ENCODE data around the gene CHRNG.
"Not testable (repeated sequence)": the region's sequence is repeated elsewhere in the genome, so short reads cannot be mapped to it uniquely, and the experiment has no call there.

CHRNG gene

GRCh38 chr2:232563580-232563979 is 24.1 kb downstream of the CHRNG start:
- Histone ChIP-seq H3K36me3 (ENCODE audit: control insufficient read depth, insufficient read depth, low read length) (peaks cover 9% of the 10 kb centered on the region), H3K27me3 (ENCODE audit: control insufficient read depth, insufficient read depth, low read length) (no peaks in the 10 kb centered on the region), H3K4me1 (ENCODE audit: control insufficient read depth, insufficient read depth, low read length) (peaks cover 4% of the 10 kb centered on the region), H3K9me3 (ENCODE audit: control insufficient read depth, low read length) (no peaks in the 10 kb centered on the region), H3K9ac (ENCODE audit: low read length) (no peak overlapping the region), H3K4me3 (ENCODE audit: low read length) (no peak overlapping the region)

- Histone ChIP-seq H3K4me3 (ENCODE audit: low read length) (no peak overlapping the region), H3K9ac (ENCODE audit: low read length) (no peak overlapping the region), H3K9me3 (ENCODE audit: control insufficient read depth, low read length) (no peaks in the 10 kb centered on the region), H3K36me3 (ENCODE audit: control insufficient read depth, insufficient read depth, low read length) (peaks cover 9% of the 10 kb centered on the region), H3K27me3 (ENCODE audit: control insufficient read depth, insufficient read depth, low read length) (no peaks in the 10 kb centered on the region), H3K4me1 (ENCODE audit: control insufficient read depth, insufficient read depth, low read length) (peaks cover 4% of the 10 kb centered on the region)
These were observed 28.2 kb downstream of the CHRNG start for GRCh38 chr2:232567721-232568120.

- Histone ChIP-seq H3K27me3 (ENCODE audit: control insufficient read depth, insufficient read depth, low read length) (no peaks in the 10 kb centered on the region), H3K4me1 (ENCODE audit: control insufficient read depth, insufficient read depth, low read length) (peaks cover 4% of the 10 kb centered on the region), H3K9ac (ENCODE audit: low read length) (no peak overlapping the region), H3K9me3 (ENCODE audit: control insufficient read depth, low read length) (no peaks in the 10 kb centered on the region), H3K4me3 (ENCODE audit: low read length) (no peak overlapping the region), H3K36me3 (ENCODE audit: control insufficient read depth, insufficient read depth, low read length) (peaks cover 9% of the 10 kb centered on the region)
These were observed 28.7 kb downstream of the CHRNG start for GRCh38 chr2:232568161-232568560.

- Histone ChIP-seq H3K36me3 (ENCODE audit: control insufficient read depth, insufficient read depth, low read length) (peaks cover 14% of the 10 kb centered on the region), H3K27me3 (ENCODE audit: control insufficient read depth, insufficient read depth, low read length) (no peaks in the 10 kb centered on the region), H3K9me3 (ENCODE audit: control insufficient read depth, low read length) (no peaks in the 10 kb centered on the region), H3K4me3 (ENCODE audit: low read length) (no peak overlapping the region), H3K9ac (ENCODE audit: low read length) (no peak overlapping the region), H3K4me1 (ENCODE audit: control insufficient read depth, insufficient read depth, low read length) (peaks cover 4% of the 10 kb centered on the region)
These were observed 30.0 kb downstream of the CHRNG start for GRCh38 chr2:232569541-232569940.

- not testable (repeated sequence) for H3K27me3 ChIP-seq (ENCODE audit: control insufficient read depth, insufficient read depth, low read length); H3K4me1 ChIP-seq (ENCODE audit: control insufficient read depth, insufficient read depth, low read length); H3K4me3 ChIP-seq (ENCODE audit: low read length); H3K9me3 ChIP-seq (ENCODE audit: control insufficient read depth, low read length); H3K9ac ChIP-seq (ENCODE audit: low read length)
- peaks cover 11% of the 10 kb centered on the region for H3K36me3 ChIP-seq (ENCODE audit: control insufficient read depth, insufficient read depth, low read length)
These were observed 31.0 kb downstream of the CHRNG start for GRCh38 chr2:232570481-232570880.

- H3K9ac ChIP-seq (ENCODE audit: low read length) = no peak overlapping the region
These were observed 31.6 kb downstream of the CHRNG start for GRCh38 chr2:232571026-232571474.

GRCh38 chr2:232573042-232573441 is 33.5 kb downstream of the CHRNG start:
- H3K36me3 ChIP-seq (ENCODE audit: control insufficient read depth, insufficient read depth, low read length) = peaks cover 5% of the 10 kb centered on the region
- no peak overlapping the region for H3K9ac ChIP-seq (ENCODE audit: low read length)
- H3K4me3 ChIP-seq (ENCODE audit: low read length) = no peak overlapping the region
- no peaks in the 10 kb centered on the region for H3K27me3 ChIP-seq (ENCODE audit: control insufficient read depth, insufficient read depth, low read length)
- no peaks in the 10 kb centered on the region for H3K9me3 ChIP-seq (ENCODE audit: control insufficient read depth, low read length)
- H3K4me1 ChIP-seq (ENCODE audit: control insufficient read depth, insufficient read depth, low read length) = peaks cover 4% of the 10 kb centered on the region

More at GRCh38 chr2:232571026-232571474, 31.6 kb downstream of the CHRNG start:
- Histone ChIP-seq H3K36me3 (ENCODE audit: control insufficient read depth, insufficient read depth, low read length) (peaks cover 11% of the 10 kb centered on the region), H3K9me3 (ENCODE audit: control insufficient read depth, low read length) (no peaks in the 10 kb centered on the region), H3K4me3 (ENCODE audit: low read length) (no peak overlapping the region), H3K4me1 (ENCODE audit: control insufficient read depth, insufficient read depth, low read length) (peaks cover 4% of the 10 kb centered on the region), H3K27me3 (ENCODE audit: control insufficient read depth, insufficient read depth, low read length) (no peaks in the 10 kb centered on the region)

GRCh38 chr2:232573771-232574435 is 34.4 kb downstream of the CHRNG start:
- peaks cover 5% of the 10 kb centered on the region for H3K36me3 ChIP-seq (ENCODE audit: control insufficient read depth, insufficient read depth, low read length)
- H3K4me3 ChIP-seq (ENCODE audit: low read length) = no peak overlapping the region
- H3K9ac ChIP-seq (ENCODE audit: low read length) = no peak overlapping the region
- peaks cover under 1% of the 10 kb centered on the region for H3K4me1 ChIP-seq (ENCODE audit: control insufficient read depth, insufficient read depth, low read length)
- H3K9me3 ChIP-seq (ENCODE audit: control insufficient read depth, low read length) = no peaks in the 10 kb centered on the region
- no peaks in the 10 kb centered on the region for H3K27me3 ChIP-seq (ENCODE audit: control insufficient read depth, insufficient read depth, low read length)

GRCh38 chr2:232574674-232575403 is 35.3 kb downstream of the CHRNG start:
- H3K4me1 ChIP-seq (ENCODE audit: control insufficient read depth, insufficient read depth, low read length) = peaks cover 9% of the 10 kb centered on the region
- no peak overlapping the region for H3K4me3 ChIP-seq (ENCODE audit: low read length)
- H3K9me3 ChIP-seq (ENCODE audit: control insufficient read depth, low read length) = no peaks in the 10 kb centered on the region
- peaks cover 5% of the 10 kb centered on the region for H3K36me3 ChIP-seq (ENCODE audit: control insufficient read depth, insufficient read depth, low read length)
- no peak overlapping the region for H3K9ac ChIP-seq (ENCODE audit: low read length)
- H3K27me3 ChIP-seq (ENCODE audit: control insufficient read depth, insufficient read depth, low read length) = no peaks in the 10 kb centered on the region

- no peak overlapping the region for H3K4me3 ChIP-seq (ENCODE audit: low read length)
- no peak overlapping the region for H3K9ac ChIP-seq (ENCODE audit: low read length)
- peaks cover 13% of the 10 kb centered on the region for H3K4me1 ChIP-seq (ENCODE audit: control insufficient read depth, insufficient read depth, low read length)
- H3K36me3 ChIP-seq (ENCODE audit: control insufficient read depth, insufficient read depth, low read length) = peaks cover 5% of the 10 kb centered on the region
- H3K27me3 ChIP-seq (ENCODE audit: control insufficient read depth, insufficient read depth, low read length) = no peaks in the 10 kb centered on the region
- no peaks in the 10 kb centered on the region for H3K9me3 ChIP-seq (ENCODE audit: control insufficient read depth, low read length)
These were observed 35.9 kb downstream of the CHRNG start for GRCh38 chr2:232575404-232575746.

GRCh38 chr2:232576995-232577394 is 37.5 kb downstream of the CHRNG start:
- Histone ChIP-seq H3K9ac (ENCODE audit: low read length) (no peak overlapping the region), H3K4me3 (ENCODE audit: low read length) (no peak overlapping the region), H3K9me3 (ENCODE audit: control insufficient read depth, low read length) (no peaks in the 10 kb centered on the region), H3K27me3 (ENCODE audit: control insufficient read depth, insufficient read depth, low read length) (no peaks in the 10 kb centered on the region), H3K36me3 (ENCODE audit: control insufficient read depth, insufficient read depth, low read length) (peaks cover 5% of the 10 kb centered on the region), H3K4me1 (ENCODE audit: control insufficient read depth, insufficient read depth, low read length) (peaks cover 25% of the 10 kb centered on the region)

GRCh38 chr2:232577841-232578240 is 38.3 kb downstream of the CHRNG start:
- no peak overlapping the region for H3K9ac ChIP-seq (ENCODE audit: low read length)
- H3K36me3 ChIP-seq (ENCODE audit: control insufficient read depth, insufficient read depth, low read length) = peaks cover 5% of the 10 kb centered on the region
- H3K4me3 ChIP-seq (ENCODE audit: low read length) = no peak overlapping the region
- no peaks in the 10 kb centered on the region for H3K9me3 ChIP-seq (ENCODE audit: control insufficient read depth, low read length)
- peaks cover 25% of the 10 kb centered on the region for H3K4me1 ChIP-seq (ENCODE audit: control insufficient read depth, insufficient read depth, low read length)
- H3K27me3 ChIP-seq (ENCODE audit: control insufficient read depth, insufficient read depth, low read length) = no peaks in the 10 kb centered on the region
